ENCODE data around the gene MTHFR. TPM values are rescaled to one million over a fixed set of nuclear protein-coding genes. Genes with fewer than 3 reads are reported as not detected.

Gene MTHFR
- total and polyA plus RNA-seq, 2 of the 4 experiments (the other 2 are of a cell fraction): 7.3 to 7.4 TPM

GRCh38 chr1:11825131-11825530 is 19.4 kb upstream of the MTHFR start:
- BruUV-seq (replicated peaks): no TSS peak
- Histone ChIP-seq H3K18ac (ENCODE audit: low read depth, low read length) (no peak overlapping the region), H3K36me3 (ENCODE audit: control insufficient read depth, insufficient read depth, low read length) (peaks cover 64% of the 10 kb centered on the region), H2BK15ac (ENCODE audit: low read depth, low read length) (no peak overlapping the region), H2BK5ac (ENCODE audit: low read depth, low read length, poor library complexity, severe bottlenecking) (no peak overlapping the region), H3K79me1 (ENCODE audit: low read depth in 1 of 2, low read length in 2 of 2) (peaks cover 0 to 13% of the 10 kb centered on the region in 2 experiments; a peak in 2 of 4 replicates), H4K8ac (ENCODE audit: low read depth in 2 of 2, low read length in 2 of 2) (no peak overlapping the region), H3K4me3 (ENCODE audit: insufficient read depth, low read depth, low read length) (no peak overlapping the region), H3K23ac (ENCODE audit: low read depth, low read length) (no peak overlapping the region), H3K27ac (ENCODE audit: insufficient read depth, low read length) (no peak overlapping the region), H2BK20ac (ENCODE audit: low read depth, low read length) (no peak overlapping the region), H3K4me1 (ENCODE audit: control insufficient read depth, insufficient read depth, low read length) (peaks cover 1% of the 10 kb centered on the region; the same call in 1 of the 2 replicates), H2AK9ac (replicated peaks; ENCODE audit: low read depth, low read length, poor library complexity) (no peak overlapping the region), H2BK120ac (ENCODE audit: low read depth, low read length) (no peak overlapping the region), H2AFZ (replicated peaks; ENCODE audit: low read length, poor library complexity) (no peak overlapping the region), H3K4ac (ENCODE audit: low read depth, low read length) (no peak overlapping the region), H4K91ac (ENCODE audit: insufficient read depth, low read depth, low read length) (no peak overlapping the region), H3K14ac (replicated peaks; ENCODE audit: low read depth, low read length) (no peak overlapping the region), H3K9me1 (ENCODE audit: insufficient read depth, low read length) (peaks cover 10% of the 10 kb centered on the region; the same call in 1 of the 2 replicates), H3K9me3 (ENCODE audit: control insufficient read depth, insufficient read depth, low read length) (no peaks in the 10 kb centered on the region), H3K4me2 (ENCODE audit: low read depth, low read length) (no peak overlapping the region), H3K27me3 (ENCODE audit: control insufficient read depth, insufficient read depth, low read length) (no peaks in the 10 kb centered on the region), H2AK5ac (ENCODE audit: low read depth, low read length) (no peak overlapping the region), H3K56ac (ENCODE audit: extremely low read depth, insufficient read depth, low read length) (no peak overlapping the region), H3K9ac (ENCODE audit: low read depth, low read length) (no peak overlapping the region), H4K20me1 (ENCODE audit: insufficient read depth, low read length) (0 out of 2 replicates have a peak, but pooled peaks cover 3% of the 10 kb centered on the region), H4K5ac (ENCODE audit: low read depth, low read length) (no peak overlapping the region)
- TF ChIP-seq MAZ (IDR thresholded peaks at IDR 0.05; ENCODE audit: borderline replicate concordance, low read depth, low read length) (no peak), CEBPB (IDR thresholded peaks at IDR 0.05; ENCODE audit: low read depth, low read length) (no peak), FOS (IDR thresholded peaks at IDR 0.05; ENCODE audit: low read depth, low read length) (no peak), RFX5 (IDR thresholded peaks at IDR 0.05; ENCODE audit: low read depth, low read length) (no peak), RAD21 (IDR thresholded peaks at IDR 0.05; ENCODE audit: low read length) (no peak)
- in situ Hi-C loops (cut with MboI; ENCODE audit: low sequenced_read_pairs) (no loop called here), intact Hi-C loops (cut with micrococcal nuclease) (no loop called here), dilution Hi-C loops (cut with HindIII; ENCODE audit: low sequenced_read_pairs, unreplicated experiment) (no loop called here)
- ATAC-seq (ENCODE audit: low read depth) (no peak), DNase-seq (no peak)
- ChIA-PET CTCF (interaction anchor here (0.5 kb wide), 1 partner anchor 76 kb away, joined by 4 read pairs; no protein-coding TSS in a partner anchor), POLR2A (ENCODE audit: unreplicated experiment) (no interaction called here)
- whole genome bisulfite sequencing, 2 experiments (ENCODE audit: extremely low coverage in 2 of 2, insufficient read length in 1 of 2): 100% methylated on average over 1 of the region's 7 CpGs; no CpG with 5 or more reads in 1 of the 2 experiments
